SK-N-SH (cell line): Measurements from ENCODE around the gene FBH1.

ENCODE experiments used
- CTCF ChIP-seq: fragments of 200-600 bp; sonication (generic); IDR thresholded peaks from 2 replicates; pipeline ENCODE4 v1.6.1; 2017; ENCODE audit warnings: antibody characterized with exemption, mild to moderate bottlenecking, moderate library complexity
- ELF1 ChIP-seq: IDR thresholded peaks from 2 replicates; pipeline ENCODE4 v1.4.0; 2012
- MXI1 ChIP-seq: IDR thresholded peaks from 2 replicates; pipeline ENCODE4 v1.6.1; 2012; ENCODE audit warnings: mild to moderate bottlenecking, low read depth, low read length, improper control_type of control experiment
- POLR2AphosphoS5 ChIP-seq: IDR thresholded peaks from 2 replicates; pipeline ENCODE4 v1.6.1; 2012; ENCODE audit warnings: low read depth, low read length
- REST ChIP-seq: IDR thresholded peaks from 2 replicates; pipeline ENCODE4 v1.6.1; 2012; ENCODE audit warnings: mild to moderate bottlenecking, low read depth, low read length, moderate library complexity
- RFX5 ChIP-seq: IDR thresholded peaks from 2 replicates; pipeline ENCODE4 v1.6.1; 2012; ENCODE audit warnings: mild to moderate bottlenecking, improper control_type of control experiment, low read length
- SMC3 ChIP-seq: IDR thresholded peaks from 2 replicates; pipeline ENCODE4 v1.6.1; 2012; ENCODE audit warnings: low read depth, low read length, improper control_type of control experiment
- YY1 ChIP-seq: IDR thresholded peaks from 2 replicates; pipeline ENCODE4 v1.4.0; 2012; ENCODE audit warnings: low read depth, mild to moderate bottlenecking
- TF ChIP-seq, protein P1 (sequence below): IDR thresholded peaks from 2 replicates; pipeline ENCODE4 v1.4.0; 2012; ENCODE audit warnings: low read depth, borderline replicate concordance
- TF ChIP-seq, protein P2 (sequence below): IDR thresholded peaks from 2 replicates; pipeline ENCODE4 v1.4.0; 2012; ENCODE audit warnings: low read depth
- TF ChIP-seq, protein P3 (sequence below): IDR thresholded peaks from 2 replicates; pipeline ENCODE4; 2012

GRCh38 chr10:5975641-5976473 is 85.8 kb downstream of the FBH1 start:
- TF ChIP-seq, protein P1, sequence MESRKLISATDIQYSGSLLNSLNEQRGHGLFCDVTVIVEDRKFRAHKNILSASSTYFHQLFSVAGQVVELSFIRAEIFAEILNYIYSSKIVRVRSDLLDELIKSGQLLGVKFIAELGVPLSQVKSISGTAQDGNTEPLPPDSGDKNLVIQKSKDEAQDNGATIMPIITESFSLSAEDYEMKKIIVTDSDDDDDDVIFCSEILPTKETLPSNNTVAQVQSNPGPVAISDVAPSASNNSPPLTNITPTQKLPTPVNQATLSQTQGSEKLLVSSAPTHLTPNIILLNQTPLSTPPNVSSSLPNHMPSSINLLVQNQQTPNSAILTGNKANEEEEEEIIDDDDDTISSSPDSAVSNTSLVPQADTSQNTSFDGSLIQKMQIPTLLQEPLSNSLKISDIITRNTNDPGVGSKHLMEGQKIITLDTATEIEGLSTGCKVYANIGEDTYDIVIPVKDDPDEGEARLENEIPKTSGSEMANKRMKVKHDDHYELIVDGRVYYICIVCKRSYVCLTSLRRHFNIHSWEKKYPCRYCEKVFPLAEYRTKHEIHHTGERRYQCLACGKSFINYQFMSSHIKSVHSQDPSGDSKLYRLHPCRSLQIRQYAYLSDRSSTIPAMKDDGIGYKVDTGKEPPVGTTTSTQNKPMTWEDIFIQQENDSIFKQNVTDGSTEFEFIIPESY, result no peak
- TF ChIP-seq YY1 (no peak), CTCF (no peak), REST (no peak), SMC3 (no peak), MXI1 (no peak), RFX5 (no peak), ELF1 (no peak), POLR2AphosphoS5 (no peak)
- TF ChIP-seq, protein P2, sequence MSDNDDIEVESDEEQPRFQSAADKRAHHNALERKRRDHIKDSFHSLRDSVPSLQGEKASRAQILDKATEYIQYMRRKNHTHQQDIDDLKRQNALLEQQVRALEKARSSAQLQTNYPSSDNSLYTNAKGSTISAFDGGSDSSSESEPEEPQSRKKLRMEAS, result no peak
- TF ChIP-seq, protein P3, sequence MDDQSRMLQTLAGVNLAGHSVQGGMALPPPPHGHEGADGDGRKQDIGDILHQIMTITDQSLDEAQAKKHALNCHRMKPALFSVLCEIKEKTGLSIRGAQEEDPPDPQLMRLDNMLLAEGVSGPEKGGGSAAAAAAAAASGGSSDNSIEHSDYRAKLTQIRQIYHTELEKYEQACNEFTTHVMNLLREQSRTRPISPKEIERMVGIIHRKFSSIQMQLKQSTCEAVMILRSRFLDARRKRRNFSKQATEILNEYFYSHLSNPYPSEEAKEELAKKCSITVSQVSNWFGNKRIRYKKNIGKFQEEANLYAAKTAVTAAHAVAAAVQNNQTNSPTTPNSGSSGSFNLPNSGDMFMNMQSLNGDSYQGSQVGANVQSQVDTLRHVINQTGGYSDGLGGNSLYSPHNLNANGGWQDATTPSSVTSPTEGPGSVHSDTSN, result no peak
